GM12878 (cell line): ENCODE results near the gene CNIH1. TPM values are rescaled to one million over a fixed set of nuclear protein-coding genes. Genes with fewer than 3 reads are reported as not detected.
"Not testable (repeated sequence)": the region's sequence is repeated elsewhere in the genome, so short reads cannot be mapped to it uniquely, and the experiment has no call there.

ENCODE experiments used
- ATAC-seq: fragments of 200-7000 bp; cut with Tn5 transposase; 3 replicates; pipeline ENCODE4 v1.9.1; 2020; ENCODE audit warnings: mild to moderate bottlenecking, moderate library complexity
- BruUV-seq: library from RNA; stranded (reverse); fragments of 400-500 nt; replicated peaks from 2 replicates; lab custom pipeline; 2021; lab: Mats Ljungman, UMichigan
- CTCF ChIA-PET: fragments of 300-600 bp; sonication (Branson Sonifier 250); formaldehyde crosslinking; extraction: SDS; loops from one replicate; lab custom pipeline; 2021; ENCODE audit warnings: inconsistent platforms; lab: Yijun Ruan, JAX
- POLR2A ChIA-PET: fragments of 350-600 bp; formaldehyde crosslinking; extraction: SDS; loops from one replicate; lab custom pipeline; 2021; ENCODE audit warnings: inconsistent platforms; lab: Charles Lee
- RAD21 ChIA-PET: fragments of 300-600 bp; sonication (Branson Sonifier 250); formaldehyde crosslinking; loops from one replicate; lab custom pipeline; 2023; ENCODE audit warnings: antibody characterized with exemption; ENCODE audit not compliant: unreplicated experiment; lab: Charles Lee
- SMC1A ChIA-PET: fragments of 300-600 bp; sonication (Branson Sonifier 250); formaldehyde crosslinking; loops from one replicate; lab custom pipeline; 2023; ENCODE audit not compliant: unreplicated experiment, uncharacterized antibody; lab: Charles Lee
- DNase-seq: peaks from one replicate; pipeline ENCODE4 v3.0.0-alpha.2; 2011; ENCODE audit warnings: low read depth, low spot score
- FAIRE-seq: peaks from 3 replicates; lab custom pipeline; 2011; peaks lifted over from hg19 to GRCh38; lab: Jason Lieb, UNC
- H2AFZ ChIP-seq: 2 replicates; pipeline ENCODE4 v1.6.0; 2011; ENCODE audit warnings: low read depth, low read length, control low read depth; ENCODE audit not compliant: control insufficient read depth
- H3K27ac ChIP-seq: 2 replicates; pipeline ENCODE4 v1.5.1; 2011; ENCODE audit warnings: control low read depth; ENCODE audit not compliant: control insufficient read depth, insufficient read depth
- H3K27me3 ChIP-seq, 2 experiments: replicated peaks in 1 of 2; 2 replicates each; pipeline versions ENCODE4 v1.6.0 to v1.6.1; 2011; ENCODE audit warnings: low read length in 1 of 2; ENCODE audit not compliant: control insufficient read depth in 2 of 2, insufficient read depth in 2 of 2
- H3K36me3 ChIP-seq, 2 experiments: 2 replicates each; pipeline ENCODE4 v1.5.1; 2011; ENCODE audit warnings: low read length in 1 of 2; ENCODE audit not compliant: control insufficient read depth in 2 of 2, insufficient read depth in 2 of 2
- H3K4me1 ChIP-seq: 2 replicates; pipeline ENCODE4 v1.6.1; 2011; ENCODE audit warnings: mild to moderate bottlenecking, low read length, moderate library complexity, mixed read lengths; ENCODE audit not compliant: control insufficient read depth, insufficient read depth
- H3K4me2 ChIP-seq: 2 replicates; pipeline ENCODE4 v1.6.0; 2011; ENCODE audit warnings: control low read depth; ENCODE audit not compliant: control insufficient read depth, insufficient read depth
- H3K4me3 ChIP-seq: fragments of 200-600 bp; sonication (generic); 2 replicates; pipeline ENCODE4 v1.5.1; 2016
- H3K79me2 ChIP-seq: 2 replicates; pipeline ENCODE4 v1.6.0; 2011; ENCODE audit warnings: low read length; ENCODE audit not compliant: control insufficient read depth, insufficient read depth
- H3K9ac ChIP-seq: 2 replicates; pipeline ENCODE4 v1.8.0; 2011; ENCODE audit warnings: low read length, control low read depth, mixed read lengths; ENCODE audit not compliant: control insufficient read depth, insufficient read depth
- H3K9me3 ChIP-seq: replicated peaks from 3 replicates; pipeline ENCODE4 v1.5.1; 2011; ENCODE audit warnings: mild to moderate bottlenecking, low read length; ENCODE audit not compliant: control insufficient read depth, insufficient read depth
- H4K20me1 ChIP-seq: 2 replicates; pipeline ENCODE4 v1.6.0; 2011; ENCODE audit not compliant: control insufficient read depth, insufficient read depth
- ATF7 ChIP-seq: fragments of 450-650 bp; IDR thresholded peaks from 2 replicates; pipeline ENCODE4 v1.6.1; 2016; ENCODE audit warnings: low read depth, mild to moderate bottlenecking
- BCLAF1 ChIP-seq: fragments of 450-650 bp; IDR thresholded peaks from 2 replicates; pipeline ENCODE4 v1.6.1; 2017; ENCODE audit warnings: antibody characterized with exemption, mild to moderate bottlenecking, moderate library complexity
- CHD1 ChIP-seq: IDR thresholded peaks from 2 replicates; pipeline ENCODE4 v1.6.1; 2012; ENCODE audit warnings: low read depth, low read length, improper control_type of control experiment
- CHD2 ChIP-seq: IDR thresholded peaks from 2 replicates; pipeline ENCODE4 v1.6.1; 2011; ENCODE audit warnings: low read depth, low read length, improper control_type of control experiment, borderline replicate concordance
- DPF2 ChIP-seq: fragments of 450-650 bp; IDR thresholded peaks from 2 replicates; pipeline ENCODE4 v1.6.1; 2017; ENCODE audit warnings: mild to moderate bottlenecking
- FOXM1 ChIP-seq: IDR thresholded peaks from 2 replicates; pipeline ENCODE4 v1.6.1; 2012; ENCODE audit warnings: low read depth, mild to moderate bottlenecking, inconsistent platforms, low read length, moderate library complexity
- HDAC6 ChIP-seq: fragments of 200-600 bp; sonication (generic); IDR thresholded peaks from one replicate; pipeline ENCODE4 v1.8.0; 2017; ENCODE audit warnings: antibody characterized with exemption; ENCODE audit not compliant: unreplicated experiment
- HDGF ChIP-seq: fragments of 450-650 bp; IDR thresholded peaks from 2 replicates; pipeline ENCODE4 v1.6.1; 2016; ENCODE audit warnings: antibody characterized with exemption
- KAT2A ChIP-seq: conservative IDR thresholded peaks from 2 replicates; pipeline ENCODE4 v1.6.1; 2011; ENCODE audit warnings: low read depth, low read length; ENCODE audit not compliant: control insufficient read depth
- MTA2 ChIP-seq: fragments of 450-650 bp; IDR thresholded peaks from 2 replicates; pipeline ENCODE4 v1.6.1; 2016; ENCODE audit warnings: low read depth, mild to moderate bottlenecking, moderate library complexity
- NFYA ChIP-seq: IDR thresholded peaks from 2 replicates; pipeline ENCODE4 v1.6.1; 2011; ENCODE audit warnings: low read depth, mild to moderate bottlenecking, low read length, improper control_type of control experiment, borderline replicate concordance
- NFYB ChIP-seq: IDR thresholded peaks from 2 replicates; pipeline ENCODE4 v1.6.1; 2011; ENCODE audit warnings: low read depth, mild to moderate bottlenecking, low read length, improper control_type of control experiment, moderate library complexity; ENCODE audit not compliant: insufficient read depth
- SREBF1 ChIP-seq: IDR thresholded peaks from 2 replicates; pipeline ENCODE4 v1.6.1; 2012; ENCODE audit warnings: mild to moderate bottlenecking, low read length
- WGBS: methylation state at CpG from one replicate; pipeline ENCODE4 v1.1.6; 2016; ENCODE audit warnings: low lambda C conversion rate; ENCODE audit not compliant: insufficient replicate concordance, insufficient coverage; ENCODE audit errors: missing lambda C conversion rate; 5-methylcytosine and 5-hydroxymethylcytosine counted together
- in situ Hi-C: fragments of 300-500 bp; cut with MboI; formaldehyde crosslinking; loops from 9 replicates; pipeline ENCODE4 v1.14.3; 2018; ENCODE audit warnings: mixed read lengths
- intact Hi-C: fragments of 100-400 bp; cut with micrococcal nuclease; formaldehyde crosslinking; loops from one replicate; pipeline ENCODE4 v1.14.2; 2022; ENCODE audit not compliant: unreplicated experiment
- polyA plus RNA-seq, 11 experiments: library from polyadenylated mRNA; depleted of rRNA in 4 of 11; unstranded in 6 of 11; stranded (reverse) in 5 of 11; fragments of >200 nt; fragmentation: Nextera tagmentation in 4 of 11; fragmentation: Illumina TruSeq in 1 of 11; extraction: Ambion mirVana in 4 of 11; extraction: Trizol in 1 of 11; gene quantifications; 1 replicate in 1 of 11; 2 replicates in 10 of 11; pipeline versions ENCODE4 v1.2.1 to v1.2.3, GENCODE V29; 2011 to 2016; ENCODE audit warnings: inconsistent platforms in 2 of 11, missing spikeins in 2 of 11, low read depth in 1 of 11
- total RNA-seq, 4 experiments: library from RNA; depleted of rRNA in 3 of 4; stranded (reverse); fragments of >200 nt in 3 of 4; fragmentation: Illumina TruSeq in 1 of 4; extraction: Trizol in 1 of 4; gene quantifications; 2 replicates each; pipeline versions ENCODE4 v1.2.1 to v1.2.3, GENCODE V29; 2013 to 2021

CNIH1 gene
- total and polyA plus RNA-seq, 10 of the 15 experiments (the other 5 are each of a cell fraction or from before 2014, with no cell fraction given) = 48.9 to 274 (median 110) TPM

- Histone ChIP-seq H3K4me2 (peak overlapping the region; percentile 57), H3K79me2 (peaks cover 81% of the 10 kb centered on the region), H3K4me3 (peak overlapping the region; percentile 46; the same call in 1 of the 2 replicates), H3K4me1 (peaks cover 13% of the 10 kb centered on the region)
- 55% methylated on average over 4 of the region's 4 CpGs for WGBS
- POLR2A ChIA-PET = interaction anchor here (0.5 to 2.7 kb wide), 3 partner anchors 9 to 46 kb away, joined by 3 to 8 read pairs (median 7); partner anchors contain the start of gene CDKN3
- intact Hi-C loops = loop anchor here (5.0 kb wide), 1 partner anchor 41 kb away; the partner anchor contains the start of gene CDKN3
- in situ Hi-C loops, H3K27ac ChIP-seq, H3K9me3 ChIP-seq, H4K20me1 ChIP-seq, H3K36me3 ChIP-seq, H2AFZ ChIP-seq, ATAC-seq, FAIRE-seq, H3K27me3 ChIP-seq, DNase-seq, BruUV-seq, H3K9ac ChIP-seq: not testable (repeated sequence)
- SMC1A ChIA-PET = interaction anchor here (0.8 to 2.0 kb wide), 6 partner anchors 17 to 50 kb away, joined by 3 to 5 read pairs (median 4); no protein-coding TSS in a partner anchor
- CTCF ChIA-PET = interaction anchor here (0.6 to 1.7 kb wide), 6 partner anchors 18 to 336 kb away, joined by 3 to 6 read pairs (median 3); partner anchors contain the start of gene CDKN3
- RAD21 ChIA-PET = interaction anchor here (4.7 kb wide), 1 partner anchor 40 kb away, joined by 16 read pairs; the partner anchor contains the start of gene CDKN3
- 0 out of 2 replicates have a peak, but pooled peaks have one; percentile 55 for TF ChIP-seq HDGF
- 0 out of 2 replicates have a peak, but pooled peaks have one; percentile 2 for TF ChIP-seq MTA2
Measured at GRCh38 chr14:54437954-54438353, 3.2 kb downstream of the CNIH1 start.

GRCh38 chr14:54435500-54435981 is 5.6 kb downstream of the CNIH1 start:
- RAD21 ChIA-PET = interaction anchor here (1.1 to 4.7 kb wide), 6 partner anchors 12 to 52 kb away, joined by 3 to 16 read pairs (median 4); partner anchors contain the start of gene CDKN3
- Histone ChIP-seq H3K36me3 (peaks cover 0 to 5% of the 10 kb centered on the region in 2 experiments; a peak in 3 of 4 replicates), H3K27ac (peak overlapping the region; percentile 64), H3K9ac (no peak overlapping the region), H3K4me2 (peak overlapping the region; percentile 88), H3K4me3 (peak overlapping the region; percentile 65), H4K20me1 (no peaks in the 10 kb centered on the region), H3K27me3 (no peaks in the 10 kb centered on the region), H2AFZ (peak overlapping the region; percentile 36), H3K79me2 (peaks cover 87% of the 10 kb centered on the region), H3K4me1 (peaks cover 13% of the 10 kb centered on the region), H3K9me3 (no peaks in the 10 kb centered on the region)
- SMC1A ChIA-PET = interaction anchor here (0.9 to 2.7 kb wide), 10 partner anchors 12 to 129 kb away, joined by 3 to 21 read pairs (median 4); partner anchors contain the start of genes CDKN3 and CGRRF1
- no TSS peak for BruUV-seq
- no peak for DNase-seq
- CTCF ChIA-PET = interaction anchor here (0.8 to 2.2 kb wide), 16 partner anchors 8 to 128 kb away, joined by 3 to 14 read pairs (median 4); partner anchors contain the start of genes CDKN3 and CGRRF1
- WGBS = 0% methylated on average over 4 of the region's 4 CpGs
- POLR2A ChIA-PET = interaction anchor here (0.6 to 2.9 kb wide), 2 partner anchors 39 to 92 kb away, joined by 3 to 14 read pairs; partner anchors contain the start of gene CDKN3
- intact Hi-C loops = loop anchor here (5.0 kb wide), 1 partner anchor 38 kb away; the partner anchor contains the start of gene CDKN3
- ATAC-seq = peak; percentile 68
- FAIRE-seq = no peak
- in situ Hi-C loops = no loop called here
- TF ChIP-seq CHD2 (no peak), DPF2 (no peak), HDAC6 (peak; percentile 28), KAT2A (no peak), NFYB (no peak), CHD1 (no peak), NFYA (no peak), SREBF1 (no peak), FOXM1 (no peak), BCLAF1 (no peak), ATF7 (peak; percentile 50)
